GM23338 (cell line): ENCODE results near the gene FLNC. TPM values are rescaled to one million over a fixed set of nuclear protein-coding genes. Genes with fewer than 3 reads are reported as not detected.
A peak's percentile ranks its signal among the peaks of the same experiment; 100 is the strongest.

Experiments used
- ATAC-seq: fragments of 200-7000 bp; cut with Tn5 transposase; 3 replicates; pipeline ENCODE4 v1.9.1; 2020
- DNase-seq: peaks from one replicate; pipeline ENCODE4 v3.0.0-alpha.2; 2015; ENCODE audit warnings: low spot score
- H2AFZ ChIP-seq: fragments of 200-600 bp; sonication (generic); 2 replicates; pipeline ENCODE4 v1.8.0; 2016; ENCODE audit warnings: antibody characterized with exemption, mild to moderate bottlenecking, moderate library complexity
- H3F3A ChIP-seq: fragments of 200-600 bp; sonication (generic); replicated peaks from 2 replicates; pipeline ENCODE4 v1.8.0; 2017; ENCODE audit warnings: antibody characterized with exemption, mixed run types, low read depth
- H3K27ac ChIP-seq: fragments of 200-600 bp; sonication (generic); 2 replicates; pipeline ENCODE4 v1.6.1; 2016; ENCODE audit warnings: low read depth
- H3K27me3 ChIP-seq: fragments of 200-600 bp; sonication (generic); 2 replicates; pipeline ENCODE4 v1.8.0; 2016; ENCODE audit warnings: mild to moderate bottlenecking, mixed run types, moderate library complexity; ENCODE audit not compliant: insufficient read depth
- H3K36me3 ChIP-seq: fragments of 200-600 bp; sonication (generic); 2 replicates; pipeline ENCODE4 v1.8.0; 2016; ENCODE audit warnings: mild to moderate bottlenecking; ENCODE audit not compliant: insufficient read depth
- H3K4me1 ChIP-seq: fragments of 200-600 bp; sonication (generic); 2 replicates; pipeline ENCODE4 v1.8.0; 2016; ENCODE audit warnings: mild to moderate bottlenecking, moderate library complexity; ENCODE audit not compliant: insufficient read depth
- H3K4me2 ChIP-seq: fragments of 200-600 bp; sonication (generic); 2 replicates; pipeline ENCODE4 v1.7.1; 2017; ENCODE audit warnings: mixed run types
- H3K4me3 ChIP-seq: fragments of 200-600 bp; sonication (generic); 2 replicates; pipeline ENCODE4 v1.6.1; 2016; ENCODE audit warnings: mixed run types
- H3K79me2 ChIP-seq: fragments of 200-600 bp; sonication (generic); replicated peaks from 2 replicates; pipeline ENCODE4 v1.8.0; 2017; ENCODE audit warnings: mild to moderate bottlenecking; ENCODE audit not compliant: insufficient read depth
- H3K9me2 ChIP-seq: fragments of 200-600 bp; sonication (generic); 2 replicates; pipeline ENCODE4 v1.8.0; 2017; ENCODE audit not compliant: insufficient read depth
- H4K20me1 ChIP-seq: fragments of 200-600 bp; sonication (generic); replicated peaks from 2 replicates; pipeline ENCODE4 v1.8.0; 2017; ENCODE audit warnings: mild to moderate bottlenecking; ENCODE audit not compliant: insufficient read depth
- H3K27ac Mint-ChIP-seq: 2 replicates; pipeline ENCODE4 v1.8.0; 2020; ENCODE audit warnings: inconsistent platforms, mild to moderate bottlenecking, moderate library complexity, mixed read lengths
- H3K27me3 Mint-ChIP-seq: 3 replicates; pipeline ENCODE4 v1.8.0; 2022; ENCODE audit warnings: low read depth, mild to moderate bottlenecking, moderate library complexity, mixed read lengths, inconsistent platforms; ENCODE audit not compliant: insufficient read depth, poor library complexity
- H3K36me3 Mint-ChIP-seq: 3 replicates; pipeline ENCODE4 v1.8.0; 2021; ENCODE audit warnings: low read depth, mild to moderate bottlenecking, inconsistent platforms, moderate library complexity, mixed read lengths
- H3K4me1 Mint-ChIP-seq: 3 replicates; pipeline ENCODE4 v1.8.0; 2020; ENCODE audit warnings: mild to moderate bottlenecking, inconsistent platforms, mixed read lengths
- H3K4me3 Mint-ChIP-seq: 3 replicates; pipeline ENCODE4 v1.8.0; 2021; ENCODE audit warnings: moderate library complexity, mild to moderate bottlenecking, inconsistent platforms, mixed read lengths
- H3K9me3 Mint-ChIP-seq: 3 replicates; pipeline ENCODE4 v1.8.0; 2020; ENCODE audit warnings: moderate library complexity, mild to moderate bottlenecking, inconsistent platforms, mixed read lengths
- CREB1 ChIP-seq: fragments of 250-450 bp; sonication (Bioruptor Pico); IDR thresholded peaks from 2 replicates; pipeline ENCODE4 v1.5.0; 2020; ENCODE audit warnings: low read depth, mild to moderate bottlenecking, moderate library complexity
- ETS1 ChIP-seq: IDR thresholded peaks from 2 replicates; pipeline ENCODE4 v1.6.1; 2016; ENCODE audit warnings: antibody characterized with exemption
- EZH2 ChIP-seq: fragments of 200-600 bp; sonication (generic); IDR thresholded peaks from one replicate; pipeline ENCODE4 v1.8.0; 2017; ENCODE audit warnings: antibody characterized with exemption, mild to moderate bottlenecking, low read depth; ENCODE audit not compliant: unreplicated experiment
- EZH2phosphoT487 ChIP-seq: fragments of 200-600 bp; sonication (generic); IDR thresholded peaks from one replicate; pipeline ENCODE4 v1.8.1; 2018; ENCODE audit warnings: antibody characterized with exemption; ENCODE audit not compliant: unreplicated experiment
- JUNB ChIP-seq: IDR thresholded peaks from one replicate; pipeline ENCODE4 v1.6.1; 2016; ENCODE audit warnings: antibody characterized with exemption; ENCODE audit not compliant: unreplicated experiment
- NANOG ChIP-seq: IDR thresholded peaks from 2 replicates; pipeline ENCODE4 v1.6.1; 2016; ENCODE audit warnings: antibody characterized with exemption, borderline replicate concordance
- STAT1 ChIP-seq: IDR thresholded peaks from one replicate; pipeline ENCODE4 v1.6.1; 2016; ENCODE audit warnings: antibody characterized with exemption; ENCODE audit not compliant: unreplicated experiment
- ZNF114 ChIP-seq: fragments of 250-450 bp; sonication (Bioruptor Pico); IDR thresholded peaks from 2 replicates; pipeline ENCODE4 v1.5.0; 2020; ENCODE audit warnings: mild to moderate bottlenecking, moderate library complexity
- polyA plus RNA-seq: library from polyadenylated mRNA; unstranded; fragments of >200 nt; fragmentation: Nextera tagmentation; extraction: Ambion mirVana; gene quantifications from 2 replicates; pipeline ENCODE4 v1.2.1, GENCODE V29; 2016
- total RNA-seq: library from RNA; depleted of rRNA; stranded (reverse); fragments of >200 nt; shearing (Covaris generic); gene quantifications from 2 replicates; pipeline ENCODE4 v1.2.3, GENCODE V29; 2014
- TF ChIP-seq, protein P1 (sequence below): fragments of 250-450 bp; sonication (Bioruptor Pico); IDR thresholded peaks from 2 replicates; pipeline ENCODE4 v1.5.0; 2020; ENCODE audit warnings: mild to moderate bottlenecking, moderate library complexity
- TF ChIP-seq, protein P2 (sequence below), 2 experiments: fragments of 200-600 bp in 1 of 2; sonication (generic) in 1 of 2; conservative IDR thresholded peaks; 2 replicates each; pipeline versions ENCODE4 v1.5.1 to v1.6.1; 2016 to 2017; ENCODE audit warnings: antibody characterized with exemption in 2 of 2, low read depth in 2 of 2, mild to moderate bottlenecking in 2 of 2, moderate library complexity in 1 of 2

The FLNC gene
- total and polyA plus RNA-seq, 2 experiments from 2014 or later: 0.65 to 11.8 TPM

GRCh38 chr7:128869138-128869943 lies 39.1 kb downstream of the FLNC start (continued):
- TF ChIP-seq CREB1 (CRISPR knock-in tag): no peak
- TF ChIP-seq NANOG: no peak
- TF ChIP-seq, protein P1, sequence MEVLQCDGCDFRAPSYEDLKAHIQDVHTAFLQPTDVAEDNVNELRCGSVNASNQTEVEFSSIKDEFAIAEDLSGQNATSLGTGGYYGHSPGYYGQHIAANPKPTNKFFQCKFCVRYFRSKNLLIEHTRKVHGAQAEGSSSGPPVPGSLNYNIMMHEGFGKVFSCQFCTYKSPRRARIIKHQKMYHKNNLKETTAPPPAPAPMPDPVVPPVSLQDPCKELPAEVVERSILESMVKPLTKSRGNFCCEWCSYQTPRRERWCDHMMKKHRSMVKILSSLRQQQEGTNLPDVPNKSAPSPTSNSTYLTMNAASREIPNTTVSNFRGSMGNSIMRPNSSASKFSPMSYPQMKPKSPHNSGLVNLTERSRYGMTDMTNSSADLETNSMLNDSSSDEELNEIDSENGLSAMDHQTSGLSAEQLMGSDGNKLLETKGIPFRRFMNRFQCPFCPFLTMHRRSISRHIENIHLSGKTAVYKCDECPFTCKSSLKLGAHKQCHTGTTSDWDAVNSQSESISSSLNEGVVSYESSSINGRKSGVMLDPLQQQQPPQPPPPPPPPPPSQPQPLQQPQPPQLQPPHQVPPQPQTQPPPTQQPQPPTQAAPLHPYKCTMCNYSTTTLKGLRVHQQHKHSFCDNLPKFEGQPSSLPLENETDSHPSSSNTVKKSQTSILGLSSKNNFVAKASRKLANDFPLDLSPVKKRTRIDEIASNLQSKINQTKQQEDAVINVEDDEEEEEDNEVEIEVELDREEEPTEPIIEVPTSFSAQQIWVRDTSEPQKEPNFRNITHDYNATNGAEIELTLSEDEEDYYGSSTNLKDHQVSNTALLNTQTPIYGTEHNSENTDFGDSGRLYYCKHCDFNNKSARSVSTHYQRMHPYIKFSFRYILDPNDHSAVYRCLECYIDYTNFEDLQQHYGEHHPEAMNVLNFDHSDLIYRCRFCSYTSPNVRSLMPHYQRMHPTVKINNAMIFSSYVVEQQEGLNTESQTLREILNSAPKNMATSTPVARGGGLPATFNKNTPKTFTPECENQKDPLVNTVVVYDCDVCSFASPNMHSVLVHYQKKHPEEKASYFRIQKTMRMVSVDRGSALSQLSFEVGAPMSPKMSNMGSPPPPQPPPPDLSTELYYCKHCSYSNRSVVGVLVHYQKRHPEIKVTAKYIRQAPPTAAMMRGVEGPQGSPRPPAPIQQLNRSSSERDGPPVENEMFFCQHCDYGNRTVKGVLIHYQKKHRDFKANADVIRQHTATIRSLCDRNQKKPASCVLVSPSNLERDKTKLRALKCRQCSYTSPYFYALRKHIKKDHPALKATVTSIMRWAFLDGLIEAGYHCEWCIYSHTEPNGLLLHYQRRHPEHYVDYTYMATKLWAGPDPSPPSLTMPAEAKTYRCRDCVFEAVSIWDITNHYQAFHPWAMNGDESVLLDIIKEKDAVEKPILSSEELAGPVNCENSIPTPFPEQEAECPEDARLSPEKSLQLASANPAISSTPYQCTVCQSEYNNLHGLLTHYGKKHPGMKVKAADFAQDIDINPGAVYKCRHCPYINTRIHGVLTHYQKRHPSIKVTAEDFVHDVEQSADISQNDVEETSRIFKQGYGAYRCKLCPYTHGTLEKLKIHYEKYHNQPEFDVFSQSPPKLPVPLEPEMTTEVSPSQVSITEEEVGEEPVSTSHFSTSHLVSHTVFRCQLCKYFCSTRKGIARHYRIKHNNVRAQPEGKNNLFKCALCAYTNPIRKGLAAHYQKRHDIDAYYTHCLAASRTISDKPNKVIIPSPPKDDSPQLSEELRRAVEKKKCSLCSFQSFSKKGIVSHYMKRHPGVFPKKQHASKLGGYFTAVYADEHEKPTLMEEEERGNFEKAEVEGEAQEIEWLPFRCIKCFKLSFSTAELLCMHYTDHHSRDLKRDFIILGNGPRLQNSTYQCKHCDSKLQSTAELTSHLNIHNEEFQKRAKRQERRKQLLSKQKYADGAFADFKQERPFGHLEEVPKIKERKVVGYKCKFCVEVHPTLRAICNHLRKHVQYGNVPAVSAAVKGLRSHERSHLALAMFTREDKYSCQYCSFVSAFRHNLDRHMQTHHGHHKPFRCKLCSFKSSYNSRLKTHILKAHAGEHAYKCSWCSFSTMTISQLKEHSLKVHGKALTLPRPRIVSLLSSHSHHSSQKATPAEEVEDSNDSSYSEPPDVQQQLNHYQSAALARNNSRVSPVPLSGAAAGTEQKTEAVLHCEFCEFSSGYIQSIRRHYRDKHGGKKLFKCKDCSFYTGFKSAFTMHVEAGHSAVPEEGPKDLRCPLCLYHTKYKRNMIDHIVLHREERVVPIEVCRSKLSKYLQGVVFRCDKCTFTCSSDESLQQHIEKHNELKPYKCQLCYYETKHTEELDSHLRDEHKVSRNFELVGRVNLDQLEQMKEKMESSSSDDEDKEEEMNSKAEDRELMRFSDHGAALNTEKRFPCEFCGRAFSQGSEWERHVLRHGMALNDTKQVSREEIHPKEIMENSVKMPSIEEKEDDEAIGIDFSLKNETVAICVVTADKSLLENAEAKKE (CRISPR knock-in tag): no peak

GRCh38 chr7:128869944-128870285 lies 39.7 kb downstream of the FLNC start:
- H3K36me3 Mint-ChIP-seq: peaks cover 9% of the 10 kb centered on the region
- peaks cover 44% of the 10 kb centered on the region for H3K27me3 Mint-ChIP-seq
- Histone ChIP-seq H3K36me3 (no peaks in the 10 kb centered on the region), H3K4me3 (peak overlapping the region; percentile 75), H3K27ac (no peak overlapping the region), H4K20me1 (peaks cover 3% of the 10 kb centered on the region; the same call in 1 of the 2 replicates), H3K4me2 (peak overlapping the region; percentile 85), H3K9me2 (no peaks in the 10 kb centered on the region), H3K4me1 (peaks cover 19% of the 10 kb centered on the region), H3F3A (0 out of 2 replicates have a peak, but pooled peaks cover 12% of the 10 kb centered on the region), H2AFZ (peak overlapping the region; percentile 88), H3K79me2 (no peaks in the 10 kb centered on the region), H3K27me3 (peaks cover 56% of the 10 kb centered on the region)
- H3K4me3 Mint-ChIP-seq: peak overlapping the region; percentile 70
- H3K9me3 Mint-ChIP-seq: no peaks in the 10 kb centered on the region; the same call in 2 of the 3 replicates
- H3K27ac Mint-ChIP-seq: no peak overlapping the region
- DNase-seq (peak; percentile 60), ATAC-seq (peak; percentile 16; the same call in 2 of the 3 replicates)
- H3K4me1 Mint-ChIP-seq: peaks cover 26% of the 10 kb centered on the region
- TF ChIP-seq ETS1 (no peak), STAT1 (no peak), ZNF114 (no peak), EZH2phosphoT487 (no peak), EZH2 (no peak), JUNB (no peak), CREB1 (CRISPR knock-in tag) (no peak)
- TF ChIP-seq, protein P2, sequence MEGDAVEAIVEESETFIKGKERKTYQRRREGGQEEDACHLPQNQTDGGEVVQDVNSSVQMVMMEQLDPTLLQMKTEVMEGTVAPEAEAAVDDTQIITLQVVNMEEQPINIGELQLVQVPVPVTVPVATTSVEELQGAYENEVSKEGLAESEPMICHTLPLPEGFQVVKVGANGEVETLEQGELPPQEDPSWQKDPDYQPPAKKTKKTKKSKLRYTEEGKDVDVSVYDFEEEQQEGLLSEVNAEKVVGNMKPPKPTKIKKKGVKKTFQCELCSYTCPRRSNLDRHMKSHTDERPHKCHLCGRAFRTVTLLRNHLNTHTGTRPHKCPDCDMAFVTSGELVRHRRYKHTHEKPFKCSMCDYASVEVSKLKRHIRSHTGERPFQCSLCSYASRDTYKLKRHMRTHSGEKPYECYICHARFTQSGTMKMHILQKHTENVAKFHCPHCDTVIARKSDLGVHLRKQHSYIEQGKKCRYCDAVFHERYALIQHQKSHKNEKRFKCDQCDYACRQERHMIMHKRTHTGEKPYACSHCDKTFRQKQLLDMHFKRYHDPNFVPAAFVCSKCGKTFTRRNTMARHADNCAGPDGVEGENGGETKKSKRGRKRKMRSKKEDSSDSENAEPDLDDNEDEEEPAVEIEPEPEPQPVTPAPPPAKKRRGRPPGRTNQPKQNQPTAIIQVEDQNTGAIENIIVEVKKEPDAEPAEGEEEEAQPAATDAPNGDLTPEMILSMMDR (conservative IDR thresholded peaks at IDR 0.05; ENCODE audit: low read depth in 2 of 2): no peak
